SJSA1 (cell line): Measurements from ENCODE around the gene STXBP4. TPM values are rescaled to one million over a fixed set of nuclear protein-coding genes. Genes with fewer than 3 reads are reported as not detected.

Source experiments
- DNase-seq, 2 experiments: peaks; one replicate each; pipeline ENCODE4 v3.0.0-alpha.2; 2015 to 2020; ENCODE audit warnings: low spot score in 2 of 2, low read depth in 1 of 2
- H3K27ac ChIP-seq: fragments of 250-450 bp; sonication (Bioruptor Pico); 2 replicates; pipeline ENCODE4 v1.5.1; 2020; ENCODE audit warnings: mild to moderate bottlenecking, moderate library complexity
- H3K27me3 ChIP-seq: fragments of 250-450 bp; sonication (Bioruptor Pico); replicated peaks from 2 replicates; pipeline ENCODE4 v1.5.1; 2020; ENCODE audit warnings: mild to moderate bottlenecking, moderate library complexity
- H3K36me3 ChIP-seq: fragments of 250-450 bp; sonication (Bioruptor Pico); 2 replicates; pipeline ENCODE4 v1.5.1; 2020; ENCODE audit warnings: mild to moderate bottlenecking
- H3K4me1 ChIP-seq: fragments of 250-450 bp; sonication (Bioruptor Pico); replicated peaks from 2 replicates; pipeline ENCODE4 v1.6.1; 2021; ENCODE audit warnings: mild to moderate bottlenecking
- H3K4me3 ChIP-seq: fragments of 250-450 bp; sonication (Bioruptor Pico); 2 replicates; pipeline ENCODE4 v1.5.1; 2020; ENCODE audit warnings: mild to moderate bottlenecking
- H3K9me3 ChIP-seq: fragments of 250-450 bp; sonication (Bioruptor Pico); replicated peaks from 2 replicates; pipeline ENCODE4 v1.5.1; 2020; ENCODE audit warnings: mild to moderate bottlenecking
- total RNA-seq: library from RNA; depleted of rRNA; stranded (reverse); fragments of >200 nt; shearing (Covaris generic); gene quantifications from 2 replicates; pipeline ENCODE4 v1.2.3, GENCODE V29; 2014; rRNA removed

Gene STXBP4, protein sequence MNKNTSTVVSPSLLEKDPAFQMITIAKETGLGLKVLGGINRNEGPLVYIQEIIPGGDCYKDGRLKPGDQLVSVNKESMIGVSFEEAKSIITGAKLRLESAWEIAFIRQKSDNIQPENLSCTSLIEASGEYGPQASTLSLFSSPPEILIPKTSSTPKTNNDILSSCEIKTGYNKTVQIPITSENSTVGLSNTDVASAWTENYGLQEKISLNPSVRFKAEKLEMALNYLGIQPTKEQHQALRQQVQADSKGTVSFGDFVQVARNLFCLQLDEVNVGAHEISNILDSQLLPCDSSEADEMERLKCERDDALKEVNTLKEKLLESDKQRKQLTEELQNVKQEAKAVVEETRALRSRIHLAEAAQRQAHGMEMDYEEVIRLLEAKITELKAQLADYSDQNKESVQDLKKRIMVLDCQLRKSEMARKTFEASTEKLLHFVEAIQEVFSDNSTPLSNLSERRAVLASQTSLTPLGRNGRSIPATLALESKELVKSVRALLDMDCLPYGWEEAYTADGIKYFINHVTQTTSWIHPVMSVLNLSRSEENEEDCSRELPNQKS
- total RNA-seq = 29.1 and 29.2 TPM in 2 replicates

DNA sequence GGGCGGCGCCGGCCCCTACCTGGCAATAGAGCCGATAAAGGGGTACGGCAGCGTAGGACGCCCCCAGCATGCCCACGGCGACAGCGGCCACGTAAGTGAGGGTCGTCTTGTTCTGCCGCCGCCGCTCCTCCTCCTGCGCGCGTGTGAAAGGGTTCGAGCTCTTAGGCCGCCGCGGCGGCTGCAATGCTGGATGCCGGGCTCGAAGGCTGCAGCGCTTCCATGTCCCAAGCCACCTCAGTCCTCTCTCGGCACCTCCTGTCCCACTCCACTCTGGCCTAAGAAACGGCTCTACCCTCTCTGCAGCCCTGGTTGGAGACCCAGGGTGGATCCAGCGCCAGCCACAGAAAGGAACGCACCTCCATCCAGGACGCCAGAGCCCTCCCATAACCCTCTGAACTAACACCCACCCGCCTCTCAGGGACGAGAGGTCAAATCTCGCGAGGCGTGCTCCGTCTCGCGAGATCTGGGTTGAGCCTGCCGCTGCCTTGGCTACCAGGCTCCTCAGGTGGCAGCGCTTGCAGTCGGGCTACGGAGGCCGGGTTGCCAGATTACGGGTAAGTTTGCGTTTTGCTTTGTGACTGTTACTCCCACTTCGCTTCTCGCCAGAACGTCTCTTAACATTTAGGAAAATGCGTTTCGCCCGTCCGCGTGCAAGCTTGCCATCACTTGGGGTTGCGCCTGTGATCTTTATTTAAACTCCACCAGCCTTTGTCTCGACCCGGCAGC lies at the start of gene STXBP4, which contains the start of gene COX11:
STXBP4 (plus strand) TSS at position 504 of the 726 bp plus-strand sequence. CDS start 17,455 bp downstream, outside the sequence.
COX11 (minus strand) TSS at position 393 of the 726 bp plus-strand sequence; CDS start at position 385, 8 bp downstream.
- no peaks in the 10 kb centered on the region for H3K9me3 ChIP-seq
- peak within 1 kb of the TSS; percentile 67 for H3K4me3 ChIP-seq
- no peaks in the 10 kb centered on the region for H3K27me3 ChIP-seq
- peak; percentile 96 to 98 for DNase-seq
- H3K27ac ChIP-seq = peak within 1 kb of the TSS; percentile 59
- H3K4me1 ChIP-seq = peaks cover 16% of the 10 kb centered on the region
- peaks cover 43% of the 10 kb centered on the region for H3K36me3 ChIP-seq

DNA sequence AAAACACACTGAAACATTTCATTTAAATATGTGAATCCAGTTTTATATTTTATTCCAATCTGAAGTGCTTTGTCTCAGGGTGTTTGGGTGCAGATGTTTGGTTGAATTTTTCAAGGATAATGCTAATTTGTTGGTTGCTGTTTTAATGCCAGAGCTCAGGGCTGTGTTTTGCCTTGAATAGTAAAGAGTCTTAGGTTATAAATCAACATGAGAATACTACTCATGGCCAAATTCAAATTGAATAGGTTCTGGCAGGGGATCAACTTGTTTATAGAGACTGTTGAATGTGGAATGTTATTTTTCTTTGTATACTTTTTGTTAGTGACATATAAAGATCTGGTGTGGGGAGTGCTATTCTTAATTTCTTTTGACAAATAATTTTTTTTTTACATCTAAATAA lies 49.1 kb upstream of the STXBP4 start:
- H3K4me3 ChIP-seq = no peak overlapping the region
- H3K4me1 ChIP-seq = no peaks in the 10 kb centered on the region
- no peak for DNase-seq
- no peaks in the 10 kb centered on the region for H3K27me3 ChIP-seq
- peaks cover 6% of the 10 kb centered on the region; the same call in 1 of the 2 replicates for H3K9me3 ChIP-seq
- no peak overlapping the region for H3K27ac ChIP-seq
- peaks cover 67% of the 10 kb centered on the region for H3K36me3 ChIP-seq

DNA sequence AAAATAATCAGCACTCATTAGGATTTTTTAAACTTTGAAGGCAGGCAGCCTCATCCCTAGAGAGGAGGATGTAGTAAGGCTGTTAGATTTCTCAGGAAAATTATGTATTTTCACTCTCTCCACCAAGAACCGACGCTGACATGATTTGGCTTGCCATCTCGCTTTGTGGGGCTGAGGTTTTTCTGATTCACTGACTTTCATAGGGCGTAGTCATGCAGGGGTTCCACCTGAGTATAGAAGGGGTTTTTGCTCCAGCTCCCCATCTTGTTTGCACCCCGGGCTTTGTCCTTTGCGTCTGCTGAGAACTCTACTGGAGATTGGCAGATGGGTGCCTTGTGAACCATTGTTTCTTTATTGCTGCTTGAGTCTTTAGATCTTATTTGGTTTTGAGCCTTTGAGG lies 47.7 kb upstream of the STXBP4 start:
- Histone ChIP-seq H3K9me3 (peaks cover 6% of the 10 kb centered on the region; the same call in 1 of the 2 replicates), H3K36me3 (peaks cover 62% of the 10 kb centered on the region), H3K27me3 (no peaks in the 10 kb centered on the region), H3K4me3 (no peak overlapping the region), H3K27ac (no peak overlapping the region), H3K4me1 (no peaks in the 10 kb centered on the region)
- DNase-seq = no peak

DNA sequence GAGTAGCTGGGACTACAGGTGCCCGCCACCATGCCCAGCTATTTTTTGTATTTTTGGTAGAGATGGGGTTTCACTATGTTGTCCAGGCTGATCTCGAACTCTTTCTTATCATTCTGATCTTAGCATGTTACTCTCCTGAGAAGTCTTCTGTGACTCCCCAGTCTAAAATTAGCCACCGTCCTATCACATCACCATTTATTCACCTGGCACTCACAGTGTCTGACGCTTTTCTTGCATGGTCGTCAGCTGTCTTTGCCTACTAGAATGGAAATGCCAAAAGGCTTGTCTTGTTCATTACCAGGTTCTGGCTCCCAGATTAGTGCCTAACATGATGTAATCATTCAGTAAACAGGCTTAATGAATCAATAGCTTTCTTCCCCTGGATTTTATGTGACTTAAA lies 44.2 kb upstream of the STXBP4 start:
- no peak for DNase-seq
- Histone ChIP-seq H3K27ac (no peak overlapping the region), H3K36me3 (peaks cover 40% of the 10 kb centered on the region)

DNA sequence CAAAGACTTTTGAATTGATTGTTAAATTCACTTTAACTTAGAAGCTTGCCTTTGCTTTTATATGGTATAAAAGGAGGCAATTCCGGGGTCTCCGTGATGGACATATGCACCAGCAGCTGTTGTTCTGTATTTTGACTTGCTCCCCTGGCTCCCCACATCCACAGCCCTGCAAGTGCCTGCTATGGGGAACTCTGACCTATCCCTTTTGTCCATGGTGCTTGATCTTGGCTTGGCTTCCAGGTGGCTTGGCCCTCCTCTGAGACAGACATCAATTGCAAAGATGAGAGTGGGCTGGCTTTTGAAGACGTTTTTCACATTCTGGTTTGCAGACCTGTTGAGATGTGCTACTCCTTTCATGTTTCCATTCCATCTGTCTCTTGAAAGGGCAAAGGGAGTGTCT lies 41.0 kb upstream of the STXBP4 start:
- H3K4me1 ChIP-seq = peaks cover 12% of the 10 kb centered on the region
- H3K4me3 ChIP-seq = no peak overlapping the region
- no peak overlapping the region for H3K27ac ChIP-seq
- H3K27me3 ChIP-seq = no peaks in the 10 kb centered on the region
- H3K9me3 ChIP-seq = no peaks in the 10 kb centered on the region
- H3K36me3 ChIP-seq = peaks cover 40% of the 10 kb centered on the region
- no peak for DNase-seq

More for the DNA sequence above, 44.2 kb upstream of the STXBP4 start:
- Histone ChIP-seq H3K4me1 (peaks cover 8% of the 10 kb centered on the region; the same call in 1 of the 2 replicates), H3K27me3 (no peaks in the 10 kb centered on the region), H3K4me3 (no peak overlapping the region), H3K9me3 (no peaks in the 10 kb centered on the region)

DNA sequence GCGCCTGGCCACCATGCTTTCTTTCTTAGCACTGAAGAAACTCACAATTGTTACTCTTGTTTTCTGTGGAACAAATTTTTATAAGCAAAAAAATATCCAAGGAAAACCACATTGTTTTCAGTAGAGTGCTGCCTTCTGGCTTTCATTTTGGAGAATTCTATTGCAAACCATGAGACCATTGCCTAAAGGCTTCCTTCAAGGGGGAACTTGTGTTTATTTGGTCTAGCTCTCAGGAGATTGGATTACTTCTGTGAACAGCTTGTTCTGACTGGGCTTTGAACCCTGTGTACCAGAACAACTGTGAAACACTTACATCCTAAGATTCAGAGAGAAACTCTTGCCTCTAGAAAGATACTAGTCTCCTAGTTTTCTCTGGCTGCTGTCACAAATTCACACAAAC lies 35.9 kb upstream of the STXBP4 start:
- H3K27ac ChIP-seq = peak overlapping the region; percentile 21; the same call in 1 of the 2 replicates
- H3K4me3 ChIP-seq = no peak overlapping the region
- DNase-seq = peak in 1 of 2 experiments; percentile 68
- H3K27me3 ChIP-seq = no peaks in the 10 kb centered on the region
- peaks cover 47% of the 10 kb centered on the region for H3K4me1 ChIP-seq
- H3K36me3 ChIP-seq = peaks cover 60% of the 10 kb centered on the region
- H3K9me3 ChIP-seq = no peaks in the 10 kb centered on the region

DNA sequence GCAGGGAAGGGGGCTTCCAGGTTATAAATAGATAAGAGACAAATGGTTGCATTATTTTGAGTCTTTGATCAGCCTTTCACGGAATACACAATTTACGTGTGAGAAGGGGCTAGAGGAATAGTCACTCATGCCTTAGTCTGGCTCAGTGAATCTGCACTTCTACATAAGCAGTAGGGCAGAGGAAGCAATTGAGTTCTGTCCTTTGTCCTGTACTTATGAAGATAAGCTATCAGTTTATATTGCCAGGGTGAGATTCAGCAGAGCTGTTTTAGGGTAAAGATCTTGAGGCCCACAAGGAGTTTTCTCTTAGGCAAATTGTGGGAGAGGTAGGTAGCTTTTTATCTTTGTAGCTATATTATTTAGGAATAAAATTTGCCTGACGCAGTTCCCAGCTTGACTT lies 34.6 kb upstream of the STXBP4 start:
- H3K27ac ChIP-seq = no peak overlapping the region

DNA sequence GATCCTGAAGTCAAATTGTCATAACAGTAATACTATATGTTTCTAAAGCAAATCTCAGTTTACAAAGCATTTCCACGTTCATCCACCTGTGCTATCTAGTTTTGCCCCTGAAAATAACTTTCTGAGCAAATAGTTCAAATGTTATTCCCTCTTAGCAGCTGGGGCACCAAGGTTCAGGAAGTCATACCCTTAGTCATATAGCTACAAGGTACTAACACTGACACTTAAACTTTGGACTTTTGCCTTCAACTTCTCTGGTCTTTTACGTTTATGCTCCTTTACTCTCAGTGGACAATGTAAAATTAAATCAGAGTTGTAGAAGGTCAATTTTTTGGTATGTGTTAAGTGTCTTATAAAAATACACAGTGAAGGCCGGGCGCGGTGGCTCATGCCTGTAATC lies 33.1 kb upstream of the STXBP4 start:
- Histone ChIP-seq H3K4me1 (peaks cover 39% of the 10 kb centered on the region), H3K36me3 (peaks cover 70% of the 10 kb centered on the region), H3K27ac (no peak overlapping the region), H3K9me3 (no peaks in the 10 kb centered on the region), H3K27me3 (no peaks in the 10 kb centered on the region), H3K4me3 (no peak overlapping the region)
- DNase-seq = no peak

More for the DNA sequence above, 34.6 kb upstream of the STXBP4 start:
- no peak for DNase-seq
- Histone ChIP-seq H3K36me3 (peaks cover 63% of the 10 kb centered on the region), H3K4me1 (peaks cover 41% of the 10 kb centered on the region), H3K9me3 (no peaks in the 10 kb centered on the region), H3K27me3 (no peaks in the 10 kb centered on the region), H3K4me3 (no peak overlapping the region)

DNA sequence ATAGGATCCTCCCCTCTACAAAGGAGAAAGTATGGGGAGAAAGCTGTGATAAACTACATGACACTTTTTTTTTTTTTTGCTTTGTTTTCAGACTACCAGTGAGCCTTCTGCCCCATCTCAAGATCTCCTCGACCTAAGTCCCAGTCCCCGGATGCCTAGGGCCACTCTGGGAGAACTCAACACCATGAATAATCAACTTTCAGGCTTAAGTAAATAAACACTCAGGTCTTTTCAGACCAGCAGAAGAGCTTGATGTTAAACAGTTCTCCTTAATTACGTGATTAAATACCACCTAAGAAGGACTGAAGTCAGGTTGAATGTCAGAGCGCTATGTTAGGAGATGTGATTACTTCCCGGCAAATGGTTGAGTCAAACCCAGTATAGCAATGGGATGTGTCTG lies 31.5 kb upstream of the STXBP4 start:
- peaks cover 75% of the 10 kb centered on the region for H3K36me3 ChIP-seq
- peak in 1 of 2 experiments; percentile 26 for DNase-seq
- peaks cover 39% of the 10 kb centered on the region for H3K4me1 ChIP-seq
- no peak overlapping the region for H3K27ac ChIP-seq
- no peaks in the 10 kb centered on the region for H3K27me3 ChIP-seq
- H3K9me3 ChIP-seq = no peaks in the 10 kb centered on the region
- no peak overlapping the region for H3K4me3 ChIP-seq

DNA sequence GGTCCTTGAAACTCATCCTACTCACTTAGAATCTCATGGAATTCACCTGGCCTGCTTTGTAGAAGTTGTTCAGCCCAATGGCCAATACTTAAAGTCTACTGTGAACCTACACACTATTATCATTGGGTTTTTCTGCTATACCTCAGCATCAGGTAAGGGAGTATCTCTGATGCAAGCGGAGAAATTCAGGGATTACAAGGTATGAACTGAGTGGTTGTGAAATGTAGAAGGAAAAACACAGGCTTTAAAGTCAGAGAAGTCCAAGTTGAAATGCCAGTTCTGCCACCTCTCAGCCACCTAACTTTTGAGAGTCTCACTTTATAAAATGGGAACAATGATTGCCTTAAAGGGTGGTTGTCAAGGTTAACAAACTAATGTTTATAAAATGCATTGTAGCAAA lies 31.1 kb upstream of the STXBP4 start:
- Histone ChIP-seq H3K4me3 (no peak overlapping the region), H3K27ac (no peak overlapping the region), H3K36me3 (peaks cover 73% of the 10 kb centered on the region), H3K4me1 (peaks cover 35% of the 10 kb centered on the region), H3K9me3 (no peaks in the 10 kb centered on the region), H3K27me3 (no peaks in the 10 kb centered on the region)
- no peak for DNase-seq

DNA sequence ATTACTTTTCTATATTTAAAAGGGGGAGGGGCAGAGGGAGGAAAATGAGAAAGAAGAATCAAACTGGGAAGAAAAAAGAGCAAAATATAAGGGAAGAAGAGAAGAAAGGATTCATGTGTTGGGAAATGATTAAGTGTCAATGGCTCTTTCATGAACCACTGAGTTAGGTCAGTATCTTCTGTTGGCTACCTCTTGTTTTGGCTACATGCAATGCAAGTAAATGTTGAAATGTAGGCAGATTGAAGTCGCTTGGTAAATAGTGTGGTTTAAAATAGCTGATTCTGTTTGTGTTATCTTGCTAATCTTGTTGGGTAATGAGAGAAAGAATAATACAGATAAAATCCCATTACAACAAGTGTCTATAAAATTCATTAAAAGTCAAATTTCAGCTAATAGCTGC lies 27.3 kb upstream of the STXBP4 start:
- H3K4me1 ChIP-seq = peaks cover 37% of the 10 kb centered on the region
- DNase-seq = no peak
- H3K4me3 ChIP-seq = no peak overlapping the region
- no peaks in the 10 kb centered on the region for H3K9me3 ChIP-seq
- peaks cover 42% of the 10 kb centered on the region for H3K36me3 ChIP-seq
- H3K27me3 ChIP-seq = no peaks in the 10 kb centered on the region
- H3K27ac ChIP-seq = no peak overlapping the region

DNA sequence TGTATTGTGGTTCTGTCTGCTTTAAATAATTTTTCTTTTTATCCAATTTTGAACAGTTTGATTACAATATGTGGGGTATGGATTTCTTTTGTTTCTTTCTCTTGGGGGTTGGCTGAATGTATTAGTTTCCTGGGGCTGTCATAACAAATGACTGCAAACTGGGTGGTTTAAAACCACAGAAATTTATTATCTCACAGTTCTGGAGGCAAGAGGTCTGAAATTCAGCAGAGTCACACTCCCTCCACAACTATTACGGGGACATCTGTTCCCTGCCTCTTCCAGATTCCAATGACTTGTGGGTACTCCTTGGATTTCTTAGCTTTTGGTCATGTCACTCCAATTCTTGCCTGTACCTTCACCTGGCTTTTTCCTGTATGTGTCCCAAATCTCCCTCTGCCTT lies 23.8 kb upstream of the STXBP4 start:
- H3K27ac ChIP-seq = peak overlapping the region; percentile 88
- H3K4me3 ChIP-seq = no peak overlapping the region
- DNase-seq = peak; percentile 69 to 90
- peaks cover 30% of the 10 kb centered on the region for H3K36me3 ChIP-seq
- peaks cover 51% of the 10 kb centered on the region for H3K4me1 ChIP-seq
- H3K27me3 ChIP-seq = no peaks in the 10 kb centered on the region
- H3K9me3 ChIP-seq = no peaks in the 10 kb centered on the region

DNA sequence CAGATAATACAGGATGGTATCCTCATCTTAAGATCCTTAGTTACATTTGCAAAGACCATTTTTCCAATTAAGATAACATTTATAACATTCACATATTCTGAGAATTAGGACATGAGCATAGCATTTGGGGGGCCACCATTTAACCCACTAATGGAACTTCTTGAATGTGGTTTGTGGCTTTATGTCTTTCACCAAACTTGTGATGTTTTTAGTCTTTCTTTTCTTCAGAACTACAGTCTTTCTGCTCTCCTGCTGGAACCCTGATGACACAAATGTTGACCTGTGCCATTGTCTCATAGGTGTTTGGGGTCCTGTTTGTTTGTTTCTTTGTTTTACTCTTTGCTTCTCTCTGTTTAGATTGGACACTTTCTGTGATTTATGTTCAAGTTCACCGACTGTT lies 23.3 kb upstream of the STXBP4 start:
- Histone ChIP-seq H3K27ac (peak overlapping the region; percentile 88), H3K4me1 (peaks cover 51% of the 10 kb centered on the region)
- DNase-seq = no peak

More for the DNA sequence above, 23.3 kb upstream of the STXBP4 start:
- Histone ChIP-seq H3K4me3 (no peak overlapping the region), H3K27me3 (no peaks in the 10 kb centered on the region), H3K36me3 (peaks cover 30% of the 10 kb centered on the region), H3K9me3 (no peaks in the 10 kb centered on the region)
